ENCODE data around the gene HYOU1.
"Not testable (repeated sequence)": the region's sequence is repeated elsewhere in the genome, so short reads cannot be mapped to it uniquely, and the experiment has no call there.

The HYOU1 gene

GRCh38 chr11:119017377-119017776 lies 39.6 kb downstream of the HYOU1 start:
- not testable (repeated sequence) for DNase-seq

GRCh38 chr11:119016216-119017009 lies 40.6 kb downstream of the HYOU1 start:
- DNase-seq = no peak

- no peak for DNase-seq
Observed at GRCh38 chr11:119015054-119015611, 41.9 kb downstream of the HYOU1 start.

DNA sequence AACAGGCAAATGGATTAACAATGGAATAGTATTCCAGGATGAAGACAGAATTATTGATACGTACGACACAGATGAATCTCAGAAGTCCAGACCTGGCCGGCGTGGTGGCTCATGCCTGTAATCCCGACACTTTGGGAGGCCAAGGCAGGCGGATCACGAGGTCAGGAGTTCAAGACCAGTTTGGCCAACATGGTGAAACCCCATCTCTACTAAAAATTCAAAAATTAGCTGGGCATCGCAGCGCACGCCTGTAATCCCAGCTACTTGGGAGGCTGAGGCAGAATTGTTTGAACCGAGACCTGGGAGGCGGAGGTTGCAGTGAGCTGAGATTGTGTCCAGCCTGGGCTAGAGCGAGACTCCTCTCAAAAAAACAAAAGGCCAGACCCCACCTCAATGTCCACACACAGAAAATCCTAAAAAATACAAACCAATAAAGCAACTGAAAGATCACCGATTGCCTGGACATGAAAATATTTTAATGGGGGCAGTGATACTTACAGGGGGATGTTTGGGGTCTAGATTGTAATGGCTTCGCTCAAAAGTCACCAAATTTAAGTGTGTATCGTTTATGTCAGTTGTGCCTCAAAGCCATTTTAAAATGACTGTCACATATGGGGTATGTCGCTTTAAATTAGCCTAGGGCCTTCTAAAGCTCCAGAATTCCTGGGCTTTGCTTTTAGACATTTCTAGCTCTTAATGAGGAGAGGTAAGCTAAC lies 42.6 kb downstream of the HYOU1 start:
- DNase-seq = no peak

- DNase-seq = no peak
Observed at GRCh38 chr11:119012629-119013170, 44.3 kb downstream of the HYOU1 start.

GRCh38 chr11:119011476-119012053 lies 45.4 kb downstream of the HYOU1 start:
- no peak for DNase-seq

DNA sequence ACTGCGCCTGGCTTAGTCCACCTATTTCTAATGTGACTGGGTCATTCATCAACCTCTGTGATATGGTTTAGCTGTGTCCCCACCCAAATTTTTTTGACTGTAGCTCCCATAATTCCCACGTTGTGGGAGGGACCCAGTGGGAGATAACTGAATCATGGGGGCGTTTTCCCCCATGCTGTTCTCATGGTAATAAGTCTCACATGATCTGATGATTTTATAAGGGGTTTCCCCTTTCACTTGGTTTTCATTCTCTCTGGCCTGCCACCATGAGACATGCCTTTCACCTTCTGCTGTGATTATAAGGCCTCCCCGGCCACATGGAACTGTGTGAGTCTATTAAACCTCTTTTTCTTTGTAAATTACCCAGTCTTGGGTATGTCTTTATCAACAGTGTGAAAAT lies 50.3 kb downstream of the HYOU1 start:
- DNase-seq = no peak

GRCh38 chr11:119000906-119001305 lies 56.1 kb downstream of the HYOU1 start:
- no peak for DNase-seq

DNA sequence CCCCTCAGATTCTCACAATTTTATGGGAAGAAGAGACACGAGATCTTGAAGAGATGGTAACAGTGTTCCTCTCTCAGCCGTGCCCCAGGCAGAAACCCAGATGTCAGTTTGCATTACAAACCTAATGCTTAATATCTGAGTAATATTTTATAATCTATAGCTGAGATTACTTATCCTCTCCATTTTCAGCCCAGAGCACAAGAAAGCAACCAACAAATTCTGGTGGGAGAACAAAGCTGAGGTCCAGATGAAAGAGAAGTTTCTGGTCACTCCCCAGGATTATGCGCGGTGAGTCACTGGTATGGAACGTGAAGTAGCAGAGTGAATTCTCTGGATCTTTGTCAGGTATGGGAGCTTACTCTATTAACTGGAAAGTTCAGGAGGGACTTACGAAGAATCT lies 58.2 kb downstream of the HYOU1 start:
- no peak for DNase-seq

GRCh38 chr11:118998388-118998717 lies 58.7 kb downstream of the HYOU1 start:
- peak in 1 of 2 experiments; percentile 22 for DNase-seq

GRCh38 chr11:118997627-118998387 lies 59.2 kb downstream of the HYOU1 start, which contains the start of gene CENATAC:
TSS of gene CENATAC (plus strand) at chr11:118998138. CDS start at chr11:118998198, 60 bp downstream.
- DNase-seq = peak; percentile 88 to 93

- DNase-seq = peak in 1 of 2 experiments; percentile 34
Observed at GRCh38 chr11:118996926-118997626, 59.9 kb downstream of the HYOU1 start.
